Measurements from ENCODE around the gene CDK15. TPM values are rescaled to one million over a fixed set of nuclear protein-coding genes. Genes with fewer than 3 reads are reported as not detected.

Gene CDK15
- total RNA-seq, 1 donor from 2014 or later = 0.70 TPM

DNA sequence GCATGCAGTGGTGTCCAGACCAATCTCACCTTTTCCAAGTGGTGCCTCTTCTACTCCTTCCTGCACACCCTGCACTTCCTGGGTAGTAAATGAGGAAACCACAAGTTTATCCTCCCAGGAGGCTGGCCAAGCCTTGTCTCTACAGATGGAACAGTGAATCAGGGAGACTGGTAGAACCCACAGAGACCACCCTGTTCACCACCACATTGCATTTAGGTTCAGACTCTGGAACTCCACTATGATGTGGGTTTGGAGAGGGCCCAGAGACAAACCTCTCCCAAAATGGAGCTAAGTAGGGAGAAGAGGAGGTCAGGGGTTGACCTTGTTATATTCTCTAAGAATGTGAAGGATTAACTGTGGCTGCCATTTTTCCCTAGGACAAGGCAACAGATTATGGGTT lies 124.5 kb downstream of the CDK15 start:
- TF ChIP-seq, protein P1, sequence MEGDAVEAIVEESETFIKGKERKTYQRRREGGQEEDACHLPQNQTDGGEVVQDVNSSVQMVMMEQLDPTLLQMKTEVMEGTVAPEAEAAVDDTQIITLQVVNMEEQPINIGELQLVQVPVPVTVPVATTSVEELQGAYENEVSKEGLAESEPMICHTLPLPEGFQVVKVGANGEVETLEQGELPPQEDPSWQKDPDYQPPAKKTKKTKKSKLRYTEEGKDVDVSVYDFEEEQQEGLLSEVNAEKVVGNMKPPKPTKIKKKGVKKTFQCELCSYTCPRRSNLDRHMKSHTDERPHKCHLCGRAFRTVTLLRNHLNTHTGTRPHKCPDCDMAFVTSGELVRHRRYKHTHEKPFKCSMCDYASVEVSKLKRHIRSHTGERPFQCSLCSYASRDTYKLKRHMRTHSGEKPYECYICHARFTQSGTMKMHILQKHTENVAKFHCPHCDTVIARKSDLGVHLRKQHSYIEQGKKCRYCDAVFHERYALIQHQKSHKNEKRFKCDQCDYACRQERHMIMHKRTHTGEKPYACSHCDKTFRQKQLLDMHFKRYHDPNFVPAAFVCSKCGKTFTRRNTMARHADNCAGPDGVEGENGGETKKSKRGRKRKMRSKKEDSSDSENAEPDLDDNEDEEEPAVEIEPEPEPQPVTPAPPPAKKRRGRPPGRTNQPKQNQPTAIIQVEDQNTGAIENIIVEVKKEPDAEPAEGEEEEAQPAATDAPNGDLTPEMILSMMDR (IDR thresholded peaks at IDR 0.05) = no peak
- H3K4me3 Mint-ChIP-seq (ENCODE audit: unreplicated experiment) = no peak overlapping the region
- no peaks in the 10 kb centered on the region for H3K27me3 Mint-ChIP-seq (ENCODE audit: unreplicated experiment)
- H3K27ac Mint-ChIP-seq (ENCODE audit: unreplicated experiment) = peak overlapping the region; percentile 94
- peaks cover 5% of the 10 kb centered on the region for H3K9me3 Mint-ChIP-seq (ENCODE audit: unreplicated experiment)
- no peaks in the 10 kb centered on the region for H3K36me3 Mint-ChIP-seq (ENCODE audit: unreplicated experiment)
- peaks cover 52% of the 10 kb centered on the region for H3K4me1 Mint-ChIP-seq (ENCODE audit: unreplicated experiment)
- DNase-seq (ENCODE audit: extremely low spot score, unreplicated experiment) = no peak

DNA sequence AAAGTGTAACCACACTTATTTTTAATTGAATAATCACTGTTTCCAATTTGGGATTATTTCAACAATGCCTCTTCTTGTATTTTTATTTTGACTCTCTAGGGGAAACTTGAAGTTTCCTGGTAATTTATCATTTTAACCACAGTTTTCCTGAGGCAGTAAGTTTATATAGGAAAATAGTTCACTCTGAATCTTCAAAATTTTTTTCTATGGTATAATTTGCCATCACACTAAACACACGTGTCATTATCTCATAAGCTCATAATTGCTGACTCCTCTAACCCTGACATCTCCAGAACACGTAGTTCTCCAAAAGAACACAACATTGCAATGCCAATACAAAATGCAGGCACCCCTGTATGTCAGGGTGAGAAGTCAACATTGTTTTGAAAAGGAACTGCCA lies 125.1 kb downstream of the CDK15 start:
- no peaks in the 10 kb centered on the region for H3K36me3 Mint-ChIP-seq (ENCODE audit: unreplicated experiment)
- H3K4me1 Mint-ChIP-seq (ENCODE audit: unreplicated experiment) = peaks cover 52% of the 10 kb centered on the region

DNA sequence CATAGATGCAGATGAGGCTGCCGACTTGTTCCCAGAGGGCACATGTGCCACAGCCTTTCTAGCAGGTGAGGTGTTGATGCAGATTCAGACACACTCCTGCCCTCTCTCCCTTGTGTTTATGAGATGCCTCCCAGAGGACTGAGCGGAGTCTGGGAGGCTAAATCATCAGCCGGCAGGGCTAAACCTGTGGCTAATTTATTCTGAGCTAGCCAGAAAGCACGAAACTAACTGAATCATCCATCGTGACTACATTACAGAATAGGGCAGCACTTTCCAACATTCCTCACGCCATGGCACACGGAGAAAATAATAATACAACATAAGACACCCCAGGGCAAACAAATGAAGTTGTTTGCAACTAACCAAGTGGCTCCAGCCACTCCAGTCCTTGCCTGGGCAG lies 125.6 kb downstream of the CDK15 start:
- H3K36me3 Mint-ChIP-seq (ENCODE audit: unreplicated experiment) = no peaks in the 10 kb centered on the region
- H3K4me3 Mint-ChIP-seq (ENCODE audit: unreplicated experiment) = peak overlapping the region; percentile 59
- DNase-seq (ENCODE audit: extremely low spot score, unreplicated experiment) = no peak
- peaks cover 5% of the 10 kb centered on the region for H3K9me3 Mint-ChIP-seq (ENCODE audit: unreplicated experiment)
- peak overlapping the region; percentile 94 for H3K27ac Mint-ChIP-seq (ENCODE audit: unreplicated experiment)
- no peaks in the 10 kb centered on the region for H3K27me3 Mint-ChIP-seq (ENCODE audit: unreplicated experiment)
- H3K4me1 Mint-ChIP-seq (ENCODE audit: unreplicated experiment) = peaks cover 52% of the 10 kb centered on the region
- TF ChIP-seq, protein P1 (IDR thresholded peaks at IDR 0.05) = no peak

More for the DNA sequence above, 125.1 kb downstream of the CDK15 start:
- Mint-ChIP-seq H3K4me3 (ENCODE audit: unreplicated experiment) (peak overlapping the region; percentile 59), H3K27ac (ENCODE audit: unreplicated experiment) (peak overlapping the region; percentile 94), H3K9me3 (ENCODE audit: unreplicated experiment) (peaks cover 5% of the 10 kb centered on the region), H3K27me3 (ENCODE audit: unreplicated experiment) (no peaks in the 10 kb centered on the region)
- no peak for DNase-seq (ENCODE audit: extremely low spot score, unreplicated experiment)
- TF ChIP-seq, protein P1 (IDR thresholded peaks at IDR 0.05) = no peak

DNA sequence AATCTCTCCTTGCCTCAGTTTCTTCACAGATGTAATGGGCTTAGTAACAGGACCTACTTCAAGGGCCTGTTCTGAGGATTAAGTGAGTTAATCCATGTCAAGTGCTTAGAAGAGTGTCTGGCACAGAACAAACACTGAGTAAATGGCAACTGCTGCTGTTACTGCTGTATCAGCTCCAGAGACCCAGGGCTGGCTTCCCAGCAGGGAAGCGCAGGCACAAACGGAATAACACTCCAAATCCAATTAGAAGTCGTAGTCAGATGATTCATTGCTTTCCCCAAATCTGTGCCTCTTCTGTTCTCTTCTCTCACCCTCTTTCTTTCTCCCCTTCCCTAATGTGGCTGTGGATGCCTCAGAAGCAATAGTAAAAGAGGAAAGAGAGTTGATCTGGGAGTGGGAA lies 126.2 kb downstream of the CDK15 start:
- H3K9me3 Mint-ChIP-seq (ENCODE audit: unreplicated experiment) = peaks cover 5% of the 10 kb centered on the region
- H3K36me3 Mint-ChIP-seq (ENCODE audit: unreplicated experiment) = no peaks in the 10 kb centered on the region
- peak overlapping the region; percentile 94 for H3K27ac Mint-ChIP-seq (ENCODE audit: unreplicated experiment)
- H3K4me3 Mint-ChIP-seq (ENCODE audit: unreplicated experiment) = no peak overlapping the region
- no peak for DNase-seq (ENCODE audit: extremely low spot score, unreplicated experiment)
- TF ChIP-seq, protein P1 (IDR thresholded peaks at IDR 0.05) = no peak
- H3K27me3 Mint-ChIP-seq (ENCODE audit: unreplicated experiment) = no peaks in the 10 kb centered on the region
- H3K4me1 Mint-ChIP-seq (ENCODE audit: unreplicated experiment) = peaks cover 52% of the 10 kb centered on the region

DNA sequence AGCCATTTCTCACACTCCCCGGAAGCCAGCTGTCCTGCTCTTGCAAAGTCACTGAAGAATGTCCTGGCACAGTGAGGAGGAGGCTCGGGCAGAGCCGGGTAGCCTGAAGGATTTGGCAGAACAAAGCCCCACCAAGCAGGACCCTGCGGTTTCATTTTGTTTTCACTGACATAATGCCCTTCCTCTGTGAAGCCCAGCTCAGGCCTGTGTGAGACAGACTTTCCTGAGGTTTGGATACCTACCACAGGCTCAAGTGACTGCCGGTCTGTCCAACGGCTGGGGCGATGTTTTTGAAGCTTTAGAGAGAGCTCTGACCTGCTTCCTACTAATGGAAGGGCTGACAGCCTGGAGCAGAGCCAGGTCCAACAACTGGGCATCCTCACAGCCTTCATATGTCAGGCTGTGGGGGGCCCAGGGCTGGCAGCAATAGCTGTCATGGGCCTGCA lies 127.5 kb downstream of the CDK15 start:
- TF ChIP-seq, protein P1 (IDR thresholded peaks at IDR 0.05) = no peak
- Mint-ChIP-seq H3K4me3 (ENCODE audit: unreplicated experiment) (peak overlapping the region; percentile 26), H3K27me3 (ENCODE audit: unreplicated experiment) (no peaks in the 10 kb centered on the region), H3K4me1 (ENCODE audit: unreplicated experiment) (peaks cover 52% of the 10 kb centered on the region), H3K36me3 (ENCODE audit: unreplicated experiment) (no peaks in the 10 kb centered on the region), H3K27ac (ENCODE audit: unreplicated experiment) (peak overlapping the region; percentile 94), H3K9me3 (ENCODE audit: unreplicated experiment) (peaks cover 5% of the 10 kb centered on the region)
- no peak for DNase-seq (ENCODE audit: extremely low spot score, unreplicated experiment)
